GM18502 (cell line): Measurements from ENCODE around the gene ABCD3.

ENCODE experiments used
- ATAC-seq: cut with Tn5 transposase; IDR thresholded peaks from one replicate; pipeline ENCODE4 v1.9.1; 2021; ENCODE audit warnings: mild to moderate bottlenecking; ENCODE audit not compliant: unreplicated experiment, poor library complexity

ABCD3 gene

DNA sequence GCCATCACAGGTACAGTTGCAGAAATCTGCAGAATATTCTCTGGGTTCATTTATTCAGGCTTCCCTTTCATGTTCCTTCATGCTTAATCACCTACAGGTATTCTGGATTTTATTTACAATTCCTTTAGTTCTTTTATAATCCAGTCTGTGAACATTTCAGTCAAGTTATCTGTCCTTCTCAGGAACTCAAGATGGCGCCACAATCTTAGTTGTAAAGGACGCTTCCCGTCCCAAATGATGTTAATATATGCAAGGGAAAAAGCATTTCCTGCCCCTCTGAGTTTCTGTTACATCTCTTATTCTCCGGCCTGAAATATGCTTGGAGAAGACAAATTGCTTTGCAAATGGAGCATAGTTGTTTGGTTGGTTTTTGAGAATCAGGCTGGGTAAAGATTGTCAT is 104.1 kb downstream of the ABCD3 start:
- no peak for ATAC-seq

DNA sequence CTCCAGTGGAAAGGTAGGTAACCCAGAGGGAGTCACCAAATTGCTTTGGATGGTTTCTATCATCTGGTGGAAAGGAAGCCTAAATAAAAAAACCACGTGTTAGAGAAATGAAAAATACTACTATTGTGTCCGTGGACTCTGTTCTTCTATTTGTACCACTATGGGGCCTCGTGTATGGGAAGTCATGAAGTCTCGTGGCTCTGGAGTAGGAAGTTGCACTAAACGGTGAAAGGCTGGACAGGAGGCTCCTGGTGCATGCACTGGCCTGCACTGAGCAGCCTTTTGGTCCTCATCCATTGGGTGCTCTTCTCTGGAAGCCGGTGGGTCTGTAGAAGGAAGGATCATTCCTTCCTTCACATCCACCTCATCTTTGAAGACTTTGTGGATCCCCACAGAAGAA is 106.3 kb downstream of the ABCD3 start:
- ATAC-seq: no peak

DNA sequence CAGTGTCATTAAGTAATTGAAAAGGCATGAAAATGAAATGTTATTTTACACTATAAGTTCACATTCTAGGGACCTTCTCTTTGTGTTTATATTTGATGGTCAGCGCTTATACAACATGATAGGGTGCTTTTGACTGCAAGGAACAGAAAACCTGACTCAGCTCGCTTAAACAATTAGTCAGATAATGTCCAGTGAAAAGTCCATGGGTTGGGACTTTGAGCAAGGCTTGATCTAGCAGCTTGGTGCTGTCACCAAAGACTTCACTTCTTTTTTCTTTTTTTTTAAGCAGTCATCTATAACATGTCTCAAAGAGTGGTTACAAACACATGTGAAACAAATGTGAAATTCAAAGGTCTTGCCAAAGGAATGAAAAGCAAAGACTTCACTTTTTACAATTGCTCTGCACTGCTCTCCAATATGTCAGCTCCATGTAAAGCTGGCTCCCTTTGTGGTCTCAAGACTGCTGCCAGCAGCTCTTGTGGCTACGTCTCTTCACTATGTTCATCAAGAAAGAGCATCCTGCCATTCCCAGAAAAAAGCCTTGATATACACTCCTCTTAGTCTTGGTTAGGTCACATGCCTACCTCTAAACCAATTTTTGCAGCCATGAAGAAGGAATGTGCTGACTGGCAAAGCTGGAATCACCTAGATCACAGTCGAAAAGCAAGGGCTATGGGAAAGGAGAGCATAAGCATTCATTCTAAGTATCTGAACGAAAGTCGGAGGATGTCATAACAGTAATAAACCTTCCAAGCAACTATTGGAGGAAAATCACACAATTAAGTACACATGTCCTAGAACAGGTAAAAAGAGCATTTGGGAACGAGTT is 108.2 kb downstream of the ABCD3 start:
- no peak for ATAC-seq

DNA sequence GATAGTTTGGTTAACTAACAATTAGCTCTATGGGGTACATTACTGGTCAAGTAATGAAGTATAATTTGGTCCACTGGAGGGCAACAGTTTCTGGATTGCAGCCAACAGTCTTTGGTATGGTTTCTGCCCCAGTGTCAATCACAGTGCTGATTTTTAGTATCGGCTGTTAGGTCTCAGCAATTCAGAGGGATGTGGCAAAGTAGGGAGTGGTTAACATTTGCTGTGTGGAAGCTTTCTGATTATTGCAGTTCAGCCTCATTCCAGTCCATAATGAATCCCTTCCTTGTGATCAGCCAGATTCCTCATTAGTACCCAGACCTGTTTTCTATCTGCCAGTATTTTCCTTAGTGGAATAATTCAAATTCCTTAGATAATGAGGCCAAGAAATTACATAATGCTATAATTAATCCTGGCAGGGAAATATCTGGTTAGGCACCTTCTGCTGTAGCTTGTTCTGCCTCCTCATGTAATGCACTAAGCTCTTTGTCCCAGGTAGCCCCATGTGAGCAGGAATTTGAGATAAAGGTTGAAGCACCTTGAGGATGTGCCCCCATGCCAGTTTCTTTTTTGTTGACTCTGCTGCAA is 109.3 kb downstream of the ABCD3 start:
- no peak for ATAC-seq

DNA sequence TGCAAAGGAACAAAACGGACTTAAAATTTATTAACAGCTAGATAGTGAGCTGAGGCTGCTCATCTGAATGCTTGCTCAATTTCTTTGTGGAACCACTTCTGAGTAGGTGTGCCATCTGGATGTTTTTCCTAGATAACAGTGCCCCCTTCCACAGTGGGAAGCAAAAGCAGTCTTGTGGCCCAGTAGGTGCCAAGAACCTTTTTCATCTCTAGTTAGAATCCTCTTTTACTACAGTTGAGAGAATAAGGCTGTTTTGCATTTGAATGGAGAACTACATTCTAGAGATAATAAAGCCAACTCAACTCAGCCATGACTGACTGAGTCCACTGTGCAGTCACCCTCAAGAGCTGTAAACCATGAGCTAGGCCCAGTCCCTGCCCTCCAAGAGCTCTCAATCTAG is 110.1 kb downstream of the ABCD3 start:
- ATAC-seq: no peak

DNA sequence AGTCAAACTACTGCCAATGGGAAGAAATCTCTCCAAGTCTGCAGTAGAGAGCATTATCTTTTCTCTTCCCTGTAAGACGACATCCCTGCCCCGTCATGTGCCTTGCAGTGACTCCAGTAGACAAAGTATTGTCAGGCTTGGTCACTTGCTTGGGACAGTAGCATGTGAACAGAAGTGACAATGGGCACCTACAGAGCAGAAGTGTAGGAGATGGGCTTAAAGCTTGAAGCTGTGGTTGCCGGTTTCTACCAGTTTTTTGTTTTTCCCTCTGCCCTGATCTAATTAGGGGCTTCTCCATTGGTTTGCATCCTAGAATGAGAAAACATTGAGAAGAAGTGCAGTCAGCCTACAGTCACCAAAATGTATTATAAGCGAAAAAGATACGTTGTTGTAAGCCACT is 110.6 kb downstream of the ABCD3 start:
- no peak for ATAC-seq

DNA sequence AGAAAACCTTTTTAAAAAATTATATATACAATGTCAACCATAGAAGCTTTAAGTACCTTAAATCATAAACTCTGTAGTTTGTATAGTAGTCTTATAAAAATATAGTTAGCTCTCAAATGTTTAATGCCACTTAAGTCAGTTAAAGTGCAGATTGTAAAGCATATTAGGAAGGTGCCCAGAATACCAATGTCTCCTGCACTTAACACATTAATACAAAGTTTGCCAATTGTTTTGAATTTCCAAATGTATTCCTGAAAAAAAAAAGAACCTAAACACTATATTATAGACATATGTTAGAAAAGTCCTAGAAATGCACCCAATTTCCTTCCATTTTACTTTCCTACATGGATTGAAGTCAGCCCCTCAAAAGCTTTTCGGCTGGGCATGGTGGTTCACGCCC is 111.2 kb downstream of the ABCD3 start:
- no peak for ATAC-seq

DNA sequence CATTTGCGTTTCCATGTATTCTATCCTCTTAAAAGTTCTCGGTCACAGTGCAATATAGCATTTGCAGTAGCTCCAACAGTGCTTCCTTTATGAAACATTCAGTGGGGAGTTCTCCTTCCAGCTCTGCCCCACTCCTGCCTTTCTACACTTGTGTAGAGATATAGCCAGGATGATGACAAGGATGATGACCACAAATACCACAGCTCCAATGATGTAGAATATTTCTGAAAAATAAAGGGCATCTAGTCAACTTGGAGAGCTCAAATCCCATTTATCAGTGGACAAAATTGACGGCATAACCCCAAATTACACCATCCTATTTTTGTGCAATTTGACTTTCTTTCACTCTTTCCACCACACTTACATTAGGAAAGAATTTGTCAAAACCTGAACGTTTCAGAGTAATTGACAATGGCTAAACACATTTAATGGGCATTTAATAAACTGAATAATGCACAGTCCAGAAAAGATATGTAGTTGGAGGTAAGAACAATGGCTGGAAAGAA is 112.2 kb downstream of the ABCD3 start:
- ATAC-seq: no peak

DNA sequence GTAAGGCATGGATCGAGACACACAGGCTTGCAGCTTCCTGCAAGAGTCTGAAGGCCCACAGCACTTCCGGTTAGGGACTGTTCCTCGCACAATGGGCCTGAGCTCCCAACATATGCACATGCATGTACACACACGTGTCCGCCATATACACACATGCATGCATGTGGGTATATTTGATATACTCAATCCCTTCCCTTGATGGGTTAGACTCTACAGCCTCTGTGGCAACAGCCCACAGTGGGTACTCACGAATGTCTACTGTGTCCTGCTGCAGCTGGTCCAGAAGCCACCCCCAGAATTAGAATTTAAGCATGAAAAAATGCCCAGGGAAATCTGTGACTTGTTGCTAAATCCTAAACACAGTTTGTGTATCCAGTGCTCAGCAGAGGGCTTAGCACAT is 113.5 kb downstream of the ABCD3 start:
- no peak for ATAC-seq

DNA sequence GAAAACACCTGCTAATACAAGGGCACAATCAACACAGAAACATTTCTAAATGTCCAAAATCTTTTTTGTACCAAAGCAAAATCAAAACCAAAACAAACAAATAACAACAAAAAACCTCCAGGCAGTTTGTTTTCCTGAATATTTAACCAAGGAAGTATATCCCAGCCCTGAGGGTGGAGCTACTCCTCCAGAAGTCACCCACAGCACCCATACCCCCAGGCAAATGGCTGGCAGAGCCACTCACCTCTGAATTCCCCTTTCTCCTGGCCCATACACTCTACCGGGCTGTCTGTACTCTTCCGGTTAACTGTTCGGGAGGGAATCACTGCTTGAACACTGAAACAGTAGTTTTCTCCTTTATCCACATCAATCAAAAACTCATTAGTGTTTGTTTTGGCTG is 113.9 kb downstream of the ABCD3 start:
- ATAC-seq: no peak

DNA sequence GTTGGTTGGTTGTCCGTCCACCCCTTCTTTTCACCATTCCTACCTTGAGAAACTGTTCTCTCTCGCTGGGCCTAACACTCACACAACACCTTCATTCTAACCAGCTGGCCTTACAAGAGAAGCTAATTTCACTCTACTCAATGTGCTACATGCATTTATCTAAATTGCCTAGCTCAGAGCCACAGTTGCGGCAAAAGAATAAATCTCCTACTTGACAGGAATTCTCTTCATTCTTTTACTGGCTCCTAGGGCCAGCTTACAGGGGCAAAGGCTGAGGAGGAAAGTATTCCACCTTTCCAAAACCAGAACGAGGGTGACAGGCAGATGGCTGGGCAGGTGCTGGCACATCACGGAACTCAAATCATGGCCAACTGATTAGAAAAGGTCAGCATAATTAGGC is 116.9 kb downstream of the ABCD3 start:
- no peak for ATAC-seq

DNA sequence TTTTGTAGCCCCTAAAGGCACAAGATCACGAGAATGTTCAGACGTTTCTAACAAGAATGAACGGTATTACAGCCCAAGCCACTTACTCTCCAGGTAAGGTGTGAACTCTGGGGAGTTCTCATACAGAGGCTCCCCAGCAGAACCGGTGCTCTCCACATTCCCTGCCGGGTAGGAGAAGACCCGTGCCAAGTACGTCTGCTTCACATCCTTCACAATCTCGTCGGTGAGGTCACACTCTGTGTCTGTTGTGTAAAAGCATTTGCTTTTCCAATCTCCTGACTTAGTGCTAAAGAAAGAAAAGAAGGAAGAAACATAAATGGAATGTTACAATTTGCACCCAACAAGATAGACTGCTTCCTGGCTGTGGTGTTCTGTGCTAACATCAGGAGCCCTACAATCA is 117.7 kb downstream of the ABCD3 start:
- no peak for ATAC-seq

DNA sequence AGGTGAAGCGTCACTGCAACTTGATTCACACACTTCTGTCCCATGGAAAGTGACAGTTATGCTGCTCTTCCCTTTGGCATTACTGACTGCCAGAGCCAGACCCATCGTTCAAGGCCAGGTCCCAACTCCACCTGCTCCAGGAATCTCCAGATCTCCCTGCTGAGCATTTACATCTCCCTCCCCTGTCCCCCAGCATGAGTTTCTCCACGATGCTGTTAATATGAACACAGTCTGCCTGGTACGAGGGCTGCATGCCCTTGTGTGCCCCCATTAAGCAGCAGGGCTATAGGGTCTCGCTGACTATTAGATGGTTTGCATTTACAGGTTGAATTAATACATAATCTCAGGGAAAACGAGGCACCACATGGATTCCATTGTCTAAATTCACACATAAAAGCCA is 119.1 kb downstream of the ABCD3 start:
- ATAC-seq: no peak

DNA sequence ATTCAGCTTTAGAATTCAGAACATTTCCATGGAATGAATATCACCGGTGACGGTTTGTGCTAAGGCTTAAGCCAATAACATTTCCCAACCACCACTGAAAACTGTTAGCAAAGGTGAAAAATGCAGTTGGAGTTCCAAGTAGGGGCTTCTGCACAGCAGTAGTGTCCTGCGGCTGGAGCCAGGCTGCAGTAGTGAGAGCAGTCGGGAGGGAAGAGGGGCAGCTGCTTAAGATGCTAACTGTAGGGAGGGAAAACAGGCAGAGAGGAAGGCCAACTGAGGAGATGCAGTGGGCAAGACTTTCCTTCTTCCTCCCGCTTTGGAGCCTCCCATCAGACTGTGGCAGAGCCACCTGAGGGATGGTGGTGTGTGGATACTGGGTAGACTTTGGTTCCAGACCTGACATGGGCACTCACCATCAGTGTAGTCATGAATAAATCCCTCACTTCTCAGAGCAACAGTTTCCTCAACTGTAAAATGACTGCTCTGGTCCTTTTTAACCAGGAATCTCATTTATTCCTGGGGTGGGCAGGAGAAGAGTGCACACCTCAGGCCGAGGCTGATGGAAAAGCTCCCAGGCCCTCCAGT is 120.1 kb downstream of the ABCD3 start:
- ATAC-seq: no peak

DNA sequence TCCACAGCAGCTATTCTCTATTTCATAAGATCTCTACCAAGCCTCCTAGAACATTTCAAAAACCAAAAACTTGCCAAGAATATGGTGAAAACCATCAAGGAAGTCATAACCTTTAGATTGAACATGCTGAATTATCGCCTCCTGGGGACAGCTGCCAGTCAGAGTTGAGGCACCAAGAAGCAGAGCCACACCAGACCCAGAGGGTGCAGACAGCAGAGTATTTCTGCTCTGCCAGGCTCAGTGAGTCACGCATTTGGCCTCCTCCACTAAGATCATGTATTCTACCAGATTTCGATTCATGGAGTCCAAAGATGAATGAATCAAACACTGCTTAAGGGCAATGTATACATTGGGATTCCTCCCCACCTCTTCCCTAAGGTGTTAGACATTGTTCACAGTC is 121.3 kb downstream of the ABCD3 start:
- no peak for ATAC-seq

DNA sequence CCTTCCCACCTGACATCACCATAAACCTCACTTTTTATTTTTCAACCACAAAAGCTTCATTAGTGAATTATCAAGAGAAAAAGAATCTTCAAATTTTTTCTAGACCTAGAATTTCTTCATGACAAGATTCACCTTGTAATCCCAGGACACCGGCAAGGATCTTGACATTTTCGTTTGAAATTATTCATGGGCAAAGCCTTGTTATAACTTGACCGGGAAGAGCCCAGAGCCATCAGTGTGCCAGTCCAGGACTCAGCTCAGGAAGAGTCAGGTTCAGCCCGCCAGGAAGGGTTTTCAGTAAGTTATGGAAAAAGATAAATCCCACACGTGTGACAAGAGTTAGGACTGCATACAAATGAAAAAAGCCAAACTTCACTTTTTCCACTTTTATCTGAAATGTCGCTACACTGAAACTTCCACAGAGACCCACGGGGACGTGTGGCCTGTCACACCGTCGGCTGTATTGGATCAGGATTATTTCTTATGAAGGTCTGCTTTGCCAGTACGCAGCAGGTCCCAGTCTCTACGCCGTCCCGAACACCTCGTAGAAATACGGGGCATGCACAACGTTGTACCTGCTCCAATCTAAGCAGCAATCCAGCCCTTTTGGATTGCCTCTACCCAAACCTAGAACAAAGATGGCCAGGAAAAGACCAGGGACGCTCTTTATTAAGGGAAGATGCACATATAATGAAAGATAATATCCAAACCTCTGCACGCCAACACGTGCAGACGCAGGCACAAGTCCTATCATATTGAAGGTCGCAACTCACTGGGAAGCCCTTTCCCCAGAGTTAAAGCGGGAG is 122.5 kb downstream of the ABCD3 start:
- ATAC-seq: no peak

DNA sequence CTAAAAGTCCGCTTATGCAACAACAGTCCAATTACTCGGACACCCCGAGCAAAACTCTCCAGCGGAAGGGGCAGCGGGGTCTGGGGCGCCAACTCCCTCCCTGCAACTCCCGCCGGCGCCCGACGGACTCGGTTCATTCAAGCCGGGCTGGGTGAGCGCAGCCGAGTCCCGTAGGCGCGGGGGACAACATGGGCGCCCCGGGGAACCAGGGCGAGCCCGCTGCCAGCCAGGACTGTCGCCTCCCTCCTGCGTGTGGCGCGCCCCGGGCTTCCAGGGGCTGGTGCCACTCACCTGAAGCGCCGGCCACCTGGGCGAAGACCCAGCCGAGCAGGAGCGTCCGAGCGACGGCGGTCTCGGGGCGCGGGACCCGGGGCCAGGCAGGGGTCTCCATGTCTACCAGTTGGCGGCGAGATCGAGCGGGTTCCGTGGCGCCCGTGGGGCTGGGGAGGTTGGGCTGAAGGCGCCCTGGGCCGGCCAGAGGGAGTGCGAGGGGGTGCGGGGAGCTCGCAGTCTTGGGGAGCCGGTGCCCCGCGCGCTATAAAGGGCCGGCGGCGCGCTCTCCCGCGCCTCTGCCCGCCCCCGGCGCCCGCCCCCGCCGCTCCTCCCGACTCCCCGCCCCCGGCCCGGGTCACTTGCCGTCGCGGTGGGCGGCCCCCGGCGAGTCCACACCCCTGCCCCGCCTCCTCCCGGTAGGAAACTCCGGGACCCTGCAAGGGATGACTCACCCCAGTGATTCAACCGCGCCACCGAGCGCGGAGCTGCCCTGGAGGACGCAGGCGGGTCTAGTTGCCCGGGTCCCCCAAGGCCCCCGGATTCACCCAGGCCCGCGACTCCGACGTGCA is 123.3 kb downstream of the ABCD3 start, which contains the start of gene F3:
F3 (minus strand) TSS at position 514 of the 842 bp plus-strand sequence; CDS start at position 391, 123 bp downstream.
- peak; percentile 90 for ATAC-seq

DNA sequence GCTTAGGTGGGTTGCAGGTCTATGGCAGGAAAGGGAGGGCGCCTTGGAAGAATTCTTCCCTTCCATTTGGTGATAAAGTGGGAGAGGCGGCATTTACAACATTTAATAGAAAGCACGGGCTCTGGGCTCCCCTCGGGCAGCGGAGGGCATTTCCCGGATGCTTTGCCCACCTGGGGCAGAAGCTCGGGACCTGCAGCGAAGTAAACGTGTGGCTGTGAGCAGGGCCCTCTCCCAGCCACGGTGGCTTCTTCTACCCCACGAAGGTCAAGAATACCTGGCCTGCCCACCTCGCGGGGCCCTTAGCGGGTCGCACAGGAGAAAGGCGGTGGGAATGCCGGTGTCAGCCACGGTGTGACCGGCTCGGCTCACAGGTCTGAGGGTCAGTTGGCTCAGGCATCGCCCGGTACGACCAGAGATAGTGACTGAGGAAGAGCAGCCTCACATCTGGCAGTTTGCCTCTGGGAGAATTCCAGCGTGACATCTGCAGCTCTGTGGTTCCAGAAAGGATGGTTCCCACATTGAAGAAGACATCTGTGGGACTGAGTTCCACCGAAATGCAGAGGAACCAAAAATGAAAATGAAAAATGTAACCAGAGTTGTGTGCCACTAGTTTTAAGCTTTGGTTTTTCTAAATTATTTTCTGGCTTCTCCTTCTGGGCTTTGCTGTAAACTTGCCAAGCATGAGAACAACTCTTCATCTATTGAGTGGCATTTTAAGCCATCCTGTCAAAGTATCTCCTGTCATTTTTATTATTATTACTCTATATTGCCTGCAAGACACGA is 124.1 kb downstream of the ABCD3 start:
- peak; percentile 42 for ATAC-seq

DNA sequence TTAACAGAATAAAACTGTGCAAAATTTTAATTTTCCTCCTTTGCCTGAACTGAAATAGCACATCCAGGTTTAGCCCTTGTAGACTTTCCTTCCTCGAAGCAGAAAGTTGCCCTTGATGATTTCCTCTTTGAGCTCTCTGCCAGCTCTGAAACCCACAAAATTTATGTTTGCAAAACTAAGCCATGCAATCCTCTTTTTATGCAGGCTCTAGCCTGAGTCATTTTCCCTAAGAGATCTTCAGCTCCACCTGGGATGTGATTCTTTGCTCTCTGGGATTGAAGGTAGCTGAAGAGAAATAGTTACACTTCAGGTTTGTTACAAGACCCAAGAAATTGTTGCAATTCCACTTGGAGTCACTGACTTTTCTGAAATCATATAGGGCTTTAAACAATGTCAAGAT is 124.8 kb downstream of the ABCD3 start:
- ATAC-seq: no peak
